Suprapubic skin (tissue), 4 donors: ENCODE measurements around the gene PPP1R2. TPM values are rescaled to one million over a fixed set of nuclear protein-coding genes. Genes with fewer than 3 reads are reported as not detected.
"Not testable (repeated sequence)": the region's sequence is repeated elsewhere in the genome, so short reads cannot be mapped to it uniquely, and the experiment has no call there.

Experiments
- DNase-seq, 2 donors: peaks; one replicate each; pipeline ENCODE4 v3.0.0-alpha.2; 2019; ENCODE audit warnings: low spot score in 2 of 2
- H3K27ac ChIP-seq: fragments of 200-600 bp; sonication (generic); one replicate; pipeline ENCODE4 v1.5.1; 2019
- H3K27me3 ChIP-seq: fragments of 200-600 bp; sonication (generic); one replicate; pipeline ENCODE4 v1.5.1; 2019
- H3K36me3 ChIP-seq: fragments of 200-600 bp; sonication (generic); one replicate; pipeline ENCODE4 v1.5.1; 2019
- H3K4me1 ChIP-seq: fragments of 200-600 bp; sonication (generic); one replicate; pipeline ENCODE4 v1.5.1; 2019
- H3K4me3 ChIP-seq: fragments of 200-600 bp; sonication (generic); one replicate; pipeline ENCODE4 v1.5.1; 2019; ENCODE audit warnings: mild to moderate bottlenecking
- H3K9me3 ChIP-seq: fragments of 200-600 bp; sonication (generic); one replicate; pipeline ENCODE4 v1.5.1; 2019
- EP300 ChIP-seq: sonication (generic); formaldehyde crosslinking; IDR thresholded peaks from one replicate; pipeline ENCODE4 v1.6.1; 2017; ENCODE audit warnings: antibody characterized with exemption
- POLR2A ChIP-seq, 2 donors: fragments of 450-650 bp; IDR thresholded peaks; one replicate each; pipeline ENCODE4 v1.6.1; 2017; ENCODE audit warnings: antibody characterized with exemption in 2 of 2, mild to moderate bottlenecking in 2 of 2, moderate library complexity in 2 of 2
- POLR2AphosphoS5 ChIP-seq, 3 donors: sonication (generic); formaldehyde crosslinking; IDR thresholded peaks; one replicate each; pipeline ENCODE4 v1.6.1; 2017; ENCODE audit warnings: antibody characterized with exemption in 3 of 3
- WGBS: methylation state at CpG from one replicate; pipeline ENCODE4 v1.1.5; 2018; 5-methylcytosine and 5-hydroxymethylcytosine counted together
- total RNA-seq, 4 donors: library from RNA; depleted of rRNA; stranded (reverse); fragments of >200 nt; gene quantifications; one replicate each; pipeline ENCODE4 v1.1.0, GENCODE V29; 2016
- TF ChIP-seq, protein P1 (sequence below), 2 donors: fragments of 200-600 bp in 1 of 2; fragments of 450-650 bp in 1 of 2; sonication (generic) in 1 of 2; IDR thresholded peaks; one replicate each; pipeline ENCODE4 v1.5.1; 2016 to 2019; ENCODE audit warnings: antibody characterized with exemption in 2 of 2, mild to moderate bottlenecking in 1 of 2, moderate library complexity in 1 of 2

Gene PPP1R2
- 10 to 100 TPM; 61.7 to 96.0 (median 71.4) TPM for total RNA-seq

DNA sequence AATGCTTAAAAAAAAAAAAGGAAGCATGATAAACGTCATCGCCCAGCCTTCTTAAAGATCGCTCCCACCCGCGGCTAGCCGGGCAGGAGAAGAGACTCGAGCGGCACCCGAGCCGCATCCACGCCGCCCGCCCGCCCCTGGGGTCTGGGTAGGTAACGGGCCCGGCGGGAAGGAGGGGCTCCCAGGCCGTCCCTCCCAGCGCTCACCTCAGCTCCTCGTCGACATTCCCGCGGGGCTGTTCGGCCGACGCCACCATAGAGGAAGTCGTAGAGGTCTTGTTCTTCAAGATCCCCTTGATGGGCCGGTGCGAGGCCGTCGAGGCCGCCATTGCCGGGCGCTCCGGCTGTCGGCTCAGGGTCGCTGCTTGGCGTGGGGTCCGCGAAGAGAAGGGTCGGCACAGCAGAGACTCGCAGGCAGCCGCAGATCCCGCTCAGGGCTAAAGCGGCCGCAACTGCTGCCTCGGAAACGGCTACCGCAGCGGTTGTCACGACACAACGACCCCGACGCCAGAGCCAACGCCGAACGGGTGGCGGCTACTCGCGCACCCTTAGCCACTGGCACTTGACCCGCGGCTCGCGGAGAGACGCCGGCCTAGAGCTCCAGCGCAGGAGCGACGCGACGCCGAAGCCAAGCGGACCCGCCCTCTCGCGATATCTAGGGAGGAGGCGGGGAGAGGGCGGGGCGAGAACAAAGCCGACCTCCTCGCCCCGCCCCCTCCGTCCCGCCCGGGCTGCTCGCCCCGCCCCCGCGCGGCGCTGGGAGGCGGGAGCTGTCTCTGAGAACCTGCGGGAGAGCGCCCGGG, at the start of gene PPP1R2:
Gene PPP1R2 (minus strand): TSS at position 628 of the 802 bp plus-strand sequence. CDS start 300 bp downstream, at position 328.
- TF ChIP-seq POLR2A (IDR thresholded peaks at IDR 0.05) (peak; percentile 69 to 94), EP300 (no peak), POLR2AphosphoS5 (IDR thresholded peaks at IDR 0.05) (peak; percentile 68 to 92 (median 76))
- TF ChIP-seq, protein P1, sequence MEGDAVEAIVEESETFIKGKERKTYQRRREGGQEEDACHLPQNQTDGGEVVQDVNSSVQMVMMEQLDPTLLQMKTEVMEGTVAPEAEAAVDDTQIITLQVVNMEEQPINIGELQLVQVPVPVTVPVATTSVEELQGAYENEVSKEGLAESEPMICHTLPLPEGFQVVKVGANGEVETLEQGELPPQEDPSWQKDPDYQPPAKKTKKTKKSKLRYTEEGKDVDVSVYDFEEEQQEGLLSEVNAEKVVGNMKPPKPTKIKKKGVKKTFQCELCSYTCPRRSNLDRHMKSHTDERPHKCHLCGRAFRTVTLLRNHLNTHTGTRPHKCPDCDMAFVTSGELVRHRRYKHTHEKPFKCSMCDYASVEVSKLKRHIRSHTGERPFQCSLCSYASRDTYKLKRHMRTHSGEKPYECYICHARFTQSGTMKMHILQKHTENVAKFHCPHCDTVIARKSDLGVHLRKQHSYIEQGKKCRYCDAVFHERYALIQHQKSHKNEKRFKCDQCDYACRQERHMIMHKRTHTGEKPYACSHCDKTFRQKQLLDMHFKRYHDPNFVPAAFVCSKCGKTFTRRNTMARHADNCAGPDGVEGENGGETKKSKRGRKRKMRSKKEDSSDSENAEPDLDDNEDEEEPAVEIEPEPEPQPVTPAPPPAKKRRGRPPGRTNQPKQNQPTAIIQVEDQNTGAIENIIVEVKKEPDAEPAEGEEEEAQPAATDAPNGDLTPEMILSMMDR (IDR thresholded peaks at IDR 0.05), result no peak
- Histone ChIP-seq H3K27me3 (no peaks in the 10 kb centered on the region), H3K4me3 (peak within 1 kb of the TSS; percentile 97), H3K4me1 (peaks cover 66% of the 10 kb centered on the region), H3K36me3 (no peaks in the 10 kb centered on the region), H3K9me3 (no peaks in the 10 kb centered on the region), H3K27ac (peak within 1 kb of the TSS; percentile 94)
- DNase-seq, result peak; percentile 94 to 96
- WGBS, result 0% methylated on average over 19 of the region's 95 CpGs

GRCh38 chr3:195591852-195592251, 48.7 kb upstream of the PPP1R2 start:
- Histone ChIP-seq H3K27ac (peak overlapping the region; percentile 62), H3K36me3 (no peaks in the 10 kb centered on the region), H3K27me3 (no peaks in the 10 kb centered on the region), H3K9me3 (no peaks in the 10 kb centered on the region), H3K4me1 (peaks cover 15% of the 10 kb centered on the region), H3K4me3 (no peak overlapping the region)
- TF ChIP-seq POLR2A (IDR thresholded peaks at IDR 0.05) (no peak), POLR2AphosphoS5 (IDR thresholded peaks at IDR 0.05) (peak in 1 of 3 donors; percentile 48)
- WGBS, result 61% methylated on average over 2 of the region's 2 CpGs
- DNase-seq, result no peak

- peak overlapping the region; percentile 62 for H3K27ac ChIP-seq
- peaks cover 14% of the 10 kb centered on the region for H3K4me1 ChIP-seq
- WGBS, result 65% methylated on average over 6 of the region's 6 CpGs
- H3K4me3 ChIP-seq, result no peak overlapping the region
- no peak for TF ChIP-seq POLR2A (IDR thresholded peaks at IDR 0.05)
- TF ChIP-seq POLR2AphosphoS5 (IDR thresholded peaks at IDR 0.05), result no peak
- TF ChIP-seq EP300, result no peak
- TF ChIP-seq, protein P1 (IDR thresholded peaks at IDR 0.05), result no peak
- H3K27me3 ChIP-seq, result no peaks in the 10 kb centered on the region
- no peak for DNase-seq
- H3K9me3 ChIP-seq, result no peaks in the 10 kb centered on the region
- H3K36me3 ChIP-seq, result no peaks in the 10 kb centered on the region
Measured at GRCh38 chr3:195591220-195591619, 48.1 kb upstream of the PPP1R2 start.

GRCh38 chr3:195590381-195590780, 47.3 kb upstream of the PPP1R2 start:
- H3K27ac ChIP-seq, result not testable (repeated sequence)
- WGBS, result 84% methylated on average over 2 of the region's 2 CpGs

GRCh38 chr3:195589796-195590195, 46.7 kb upstream of the PPP1R2 start:
- not testable (repeated sequence) for H3K4me3 ChIP-seq, H3K27me3 ChIP-seq, H3K9me3 ChIP-seq, DNase-seq, H3K27ac ChIP-seq, H3K36me3 ChIP-seq
- peaks cover 17% of the 10 kb centered on the region for H3K4me1 ChIP-seq
- 40% methylated on average over 6 of the region's 6 CpGs for WGBS

More at GRCh38 chr3:195590381-195590780, 47.3 kb upstream of the PPP1R2 start:
- H3K9me3 ChIP-seq, H3K27me3 ChIP-seq, H3K36me3 ChIP-seq, H3K4me3 ChIP-seq, DNase-seq: not testable (repeated sequence)
- H3K4me1 ChIP-seq, result peaks cover 13% of the 10 kb centered on the region

DNA sequence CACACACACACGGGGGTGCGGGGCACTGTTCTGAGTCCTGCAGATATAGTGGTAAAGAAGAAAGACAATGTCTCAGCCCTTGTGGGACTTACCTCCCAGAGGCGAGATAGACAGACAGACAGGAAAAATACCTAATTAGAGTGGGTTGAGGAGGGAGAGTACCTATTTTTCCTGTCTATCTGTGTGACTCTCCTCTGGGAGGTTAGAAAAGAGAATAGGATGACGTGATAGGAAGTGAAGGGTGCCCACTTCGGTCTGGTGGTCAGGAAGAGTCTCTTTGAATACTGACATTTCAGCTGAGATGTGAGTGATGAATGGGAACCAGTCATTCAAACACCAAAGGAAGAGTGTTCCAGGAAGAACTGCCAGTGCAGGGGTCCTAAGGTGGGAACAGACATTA, 44.7 kb upstream of the PPP1R2 start:
- H3K27ac ChIP-seq, result no peak overlapping the region
- peaks cover 23% of the 10 kb centered on the region for H3K4me1 ChIP-seq
- no peak overlapping the region for H3K4me3 ChIP-seq
- no peaks in the 10 kb centered on the region for H3K9me3 ChIP-seq
- no peak for TF ChIP-seq POLR2A (IDR thresholded peaks at IDR 0.05)
- TF ChIP-seq EP300, result no peak
- TF ChIP-seq, protein P1 (IDR thresholded peaks at IDR 0.05), result no peak
- TF ChIP-seq POLR2AphosphoS5 (IDR thresholded peaks at IDR 0.05), result no peak
- WGBS, result 81% methylated on average over 5 of the region's 5 CpGs
- H3K36me3 ChIP-seq, result no peaks in the 10 kb centered on the region
- no peak for DNase-seq
- H3K27me3 ChIP-seq, result no peaks in the 10 kb centered on the region
